ENCODE results near the gene LAIR1. TPM values are rescaled to one million over a fixed set of nuclear protein-coding genes. Genes with fewer than 3 reads are reported as not detected.
"Not testable (repeated sequence)": the region's sequence is repeated elsewhere in the genome, so short reads cannot be mapped to it uniquely, and the experiment has no call there.

LAIR1 gene
- total RNA-seq, 4 donors from 2014 or later = 7.6 to 23.4 (median 13.0) TPM

DNA sequence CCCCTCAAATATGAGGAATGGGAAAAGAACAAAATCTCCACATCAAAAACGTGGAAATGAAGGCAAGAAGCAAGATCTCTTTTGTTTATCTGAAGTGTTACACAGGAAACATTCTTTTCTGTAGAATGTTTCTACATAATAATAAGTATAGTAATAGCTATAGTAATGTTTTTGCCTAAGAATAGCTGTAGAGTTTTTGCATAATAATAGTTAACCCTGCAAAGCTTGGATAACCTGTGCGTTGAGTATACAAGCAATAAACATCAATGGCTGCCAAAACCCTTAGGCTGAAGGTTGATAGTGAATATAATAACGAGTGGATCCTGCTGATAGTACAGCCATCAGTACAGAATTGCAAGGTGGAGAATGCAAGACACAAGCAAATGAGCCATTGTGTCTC lies 40.7 kb downstream of the LAIR1 start:
- WGBS = 19% methylated on average over 3 of the region's 3 CpGs
- Histone ChIP-seq H3K27ac (replicated peaks in 1 of 4) (no peak overlapping the region), H3K27me3 (peaks cover 0 to 33% (median 0%) of the 10 kb centered on the region in 4 donors), H3K9me3 (no peaks in the 10 kb centered on the region), H3K36me3 (no peaks in the 10 kb centered on the region), H3K4me1 (no peaks in the 10 kb centered on the region), H3K4me3 (no peak overlapping the region)
- no peak for DNase-seq (ENCODE audit: extremely low spot score)
- TF ChIP-seq EP300 (IDR thresholded peaks at IDR 0.05) = no peak
- intact Hi-C loops (cut with DNase I) = no loop called here

DNA sequence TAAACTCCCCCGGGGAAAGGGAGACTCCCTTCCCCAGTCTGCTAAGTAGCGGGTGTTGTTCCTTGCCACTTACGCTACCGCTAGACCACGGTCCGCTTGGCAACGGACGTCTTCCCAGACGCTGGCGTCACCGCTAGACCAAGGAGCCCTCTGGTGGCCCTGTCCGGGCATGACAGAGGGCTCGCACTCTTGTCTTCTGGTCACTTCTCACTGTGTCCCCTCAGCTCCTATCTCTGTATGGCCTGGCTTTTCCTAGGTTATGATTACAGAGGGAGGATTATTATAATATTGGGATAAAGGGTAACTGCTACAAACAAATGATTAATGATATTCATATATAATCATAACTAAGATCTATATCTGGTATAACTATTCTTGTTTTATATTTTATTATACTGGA lies 41.8 kb downstream of the LAIR1 start:
- H3K4me1 ChIP-seq; DNase-seq (ENCODE audit: extremely low spot score); H3K4me3 ChIP-seq; H3K27ac ChIP-seq (replicated peaks in 1 of 4); H3K36me3 ChIP-seq; H3K9me3 ChIP-seq; intact Hi-C loops (cut with DNase I): not testable (repeated sequence)
- TF ChIP-seq, protein P1, sequence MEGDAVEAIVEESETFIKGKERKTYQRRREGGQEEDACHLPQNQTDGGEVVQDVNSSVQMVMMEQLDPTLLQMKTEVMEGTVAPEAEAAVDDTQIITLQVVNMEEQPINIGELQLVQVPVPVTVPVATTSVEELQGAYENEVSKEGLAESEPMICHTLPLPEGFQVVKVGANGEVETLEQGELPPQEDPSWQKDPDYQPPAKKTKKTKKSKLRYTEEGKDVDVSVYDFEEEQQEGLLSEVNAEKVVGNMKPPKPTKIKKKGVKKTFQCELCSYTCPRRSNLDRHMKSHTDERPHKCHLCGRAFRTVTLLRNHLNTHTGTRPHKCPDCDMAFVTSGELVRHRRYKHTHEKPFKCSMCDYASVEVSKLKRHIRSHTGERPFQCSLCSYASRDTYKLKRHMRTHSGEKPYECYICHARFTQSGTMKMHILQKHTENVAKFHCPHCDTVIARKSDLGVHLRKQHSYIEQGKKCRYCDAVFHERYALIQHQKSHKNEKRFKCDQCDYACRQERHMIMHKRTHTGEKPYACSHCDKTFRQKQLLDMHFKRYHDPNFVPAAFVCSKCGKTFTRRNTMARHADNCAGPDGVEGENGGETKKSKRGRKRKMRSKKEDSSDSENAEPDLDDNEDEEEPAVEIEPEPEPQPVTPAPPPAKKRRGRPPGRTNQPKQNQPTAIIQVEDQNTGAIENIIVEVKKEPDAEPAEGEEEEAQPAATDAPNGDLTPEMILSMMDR (IDR thresholded peaks at IDR 0.05) = peak in 1 of 3 experiments; percentile 17
- WGBS = no CpG with 5 or more reads among the region's 13 CpGs
- H3K27me3 ChIP-seq = peaks cover 0 to 34% (median 0%) of the 10 kb centered on the region in 4 donors

DNA sequence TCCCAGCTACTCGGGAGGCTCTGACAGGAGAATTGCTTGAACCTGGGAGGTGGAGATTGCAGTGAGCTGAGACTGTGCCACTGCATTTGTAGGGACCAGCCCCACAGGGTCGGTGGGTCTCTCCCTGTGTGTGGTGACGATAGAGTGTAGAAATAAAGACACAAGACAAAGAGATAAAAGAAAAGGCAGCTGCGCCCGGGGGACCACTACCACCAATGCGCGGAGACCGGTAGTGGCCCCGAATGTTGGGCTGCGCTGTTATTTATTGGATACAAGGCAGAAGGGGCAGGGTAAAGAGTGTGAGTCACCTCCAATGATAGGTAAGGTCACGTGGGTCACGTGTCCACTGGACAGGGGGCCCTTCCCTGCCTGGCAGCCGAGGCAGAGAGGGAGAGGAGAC lies 42.4 kb downstream of the LAIR1 start:
- H3K27me3 ChIP-seq = peaks cover 0 to 40% (median 2%) of the 10 kb centered on the region in 4 donors
- 85% methylated on average over 12 of the region's 13 CpGs for WGBS
- DNase-seq (ENCODE audit: extremely low spot score); H3K4me1 ChIP-seq; H3K4me3 ChIP-seq; H3K27ac ChIP-seq (replicated peaks in 1 of 4); H3K9me3 ChIP-seq; intact Hi-C loops (cut with DNase I); H3K36me3 ChIP-seq: not testable (repeated sequence)

DNA sequence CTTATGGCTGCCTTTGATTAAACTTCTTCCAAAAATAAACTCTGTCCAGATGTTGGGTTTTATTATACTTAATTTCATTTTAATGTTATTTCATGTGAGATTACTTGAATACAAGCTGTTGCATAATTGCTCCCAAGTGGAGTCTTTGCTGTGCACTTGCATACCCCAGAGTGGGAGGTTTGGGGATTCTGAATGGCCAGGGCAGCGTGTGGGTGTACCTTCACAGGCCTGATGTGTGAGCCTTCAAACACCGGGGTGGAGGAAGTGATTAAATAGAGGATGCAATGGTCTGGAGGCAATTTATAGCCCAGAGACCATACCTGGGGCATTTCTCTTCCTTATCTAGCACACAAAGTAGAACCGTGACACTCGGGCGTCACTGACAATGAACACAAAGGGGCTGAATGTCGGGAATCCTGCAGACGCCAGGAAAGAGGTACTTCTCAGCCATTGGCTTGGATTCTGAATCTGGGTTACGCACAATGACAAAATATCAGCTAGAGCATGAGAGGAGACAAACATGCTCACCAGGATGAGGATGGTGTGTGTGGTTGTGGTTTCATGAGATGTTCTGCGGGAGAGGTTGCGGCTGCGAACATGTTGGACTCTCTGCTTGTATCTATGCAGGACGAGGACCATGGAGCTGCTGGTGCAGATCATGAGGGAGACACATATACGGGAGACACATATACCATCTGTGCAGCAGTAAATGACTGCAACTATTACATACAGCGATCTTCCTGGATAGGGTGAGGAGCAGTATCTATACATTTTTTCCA lies 44.6 kb downstream of the LAIR1 start:
- WGBS = 79% methylated on average over 14 of the region's 14 CpGs
- Histone ChIP-seq H3K4me1 (no peaks in the 10 kb centered on the region), H3K36me3 (no peaks in the 10 kb centered on the region), H3K27me3 (peaks cover 0 to 59% (median 5%) of the 10 kb centered on the region in 4 donors), H3K9me3 (no peaks in the 10 kb centered on the region), H3K27ac (replicated peaks in 1 of 4) (no peak overlapping the region), H3K4me3 (no peak overlapping the region)
- no peak for TF ChIP-seq EP300 (IDR thresholded peaks at IDR 0.05)
- TF ChIP-seq POLR2AphosphoS5 (IDR thresholded peaks at IDR 0.05) = no peak
- TF ChIP-seq, protein P1 (IDR thresholded peaks at IDR 0.05) = no peak
- no peak for TF ChIP-seq POLR2A (IDR thresholded peaks at IDR 0.05; ENCODE audit: low read depth)
- DNase-seq (ENCODE audit: extremely low spot score) = no peak
- intact Hi-C loops (cut with DNase I) = no loop called here

DNA sequence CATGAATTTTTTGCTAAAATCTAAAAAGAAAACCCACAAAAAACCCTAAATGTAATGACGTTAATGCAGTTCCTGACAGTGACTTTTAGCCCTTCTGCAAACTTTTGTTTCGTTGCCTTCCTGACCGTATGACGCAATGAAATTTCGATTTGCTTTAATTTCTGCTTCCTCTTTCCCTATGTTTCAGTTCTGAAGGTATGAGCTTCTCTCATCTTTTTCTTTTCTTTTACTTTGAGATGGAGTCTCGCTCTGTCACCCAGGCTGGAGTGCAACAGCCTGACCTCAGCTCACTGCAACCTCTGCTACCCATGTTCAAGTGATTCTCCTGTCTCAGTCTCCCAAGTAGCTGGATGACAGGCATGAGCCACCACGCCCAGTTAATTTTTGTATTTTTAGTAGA lies 45.7 kb downstream of the LAIR1 start:
- WGBS = 62% methylated on average over 7 of the region's 7 CpGs
- DNase-seq (ENCODE audit: extremely low spot score) = no peak
- Histone ChIP-seq H3K27ac (replicated peaks in 1 of 4) (no peak overlapping the region), H3K9me3 (no peaks in the 10 kb centered on the region), H3K27me3 (peaks cover 0 to 58% (median 5%) of the 10 kb centered on the region in 4 donors), H3K36me3 (no peaks in the 10 kb centered on the region), H3K4me1 (no peaks in the 10 kb centered on the region), H3K4me3 (no peak overlapping the region)
- TF ChIP-seq POLR2AphosphoS5 (IDR thresholded peaks at IDR 0.05) (no peak), EP300 (IDR thresholded peaks at IDR 0.05) (no peak), POLR2A (IDR thresholded peaks at IDR 0.05; ENCODE audit: low read depth) (no peak)
- TF ChIP-seq, protein P1 (IDR thresholded peaks at IDR 0.05) = no peak
- intact Hi-C loops (cut with DNase I) = no loop called here

DNA sequence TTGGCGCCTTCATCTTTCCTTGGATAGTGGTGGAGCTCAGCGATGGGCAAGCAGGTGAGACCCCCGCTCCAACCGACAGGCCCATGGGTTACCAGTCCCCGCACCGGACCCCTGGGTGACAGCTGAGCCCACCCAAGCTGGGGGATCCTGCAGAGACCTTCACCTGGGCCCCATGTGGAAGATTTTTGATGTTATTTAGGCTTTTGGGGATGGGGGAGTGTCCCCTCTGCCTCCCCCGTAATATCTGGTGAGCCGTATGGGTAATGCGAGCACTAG lies 46.8 kb downstream of the LAIR1 start:
- H3K9me3 ChIP-seq = no peaks in the 10 kb centered on the region
- TF ChIP-seq EP300 (IDR thresholded peaks at IDR 0.05) (no peak), POLR2A (IDR thresholded peaks at IDR 0.05; ENCODE audit: low read depth) (no peak)
- no peak overlapping the region for H3K27ac ChIP-seq (replicated peaks in 1 of 4)
- 92% methylated on average over 9 of the region's 9 CpGs for WGBS
- intact Hi-C loops (cut with DNase I) = no loop called here
- H3K4me1 ChIP-seq = no peaks in the 10 kb centered on the region
- no peaks in the 10 kb centered on the region for H3K36me3 ChIP-seq
- no peak overlapping the region for H3K4me3 ChIP-seq
- DNase-seq (ENCODE audit: extremely low spot score) = no peak
- H3K27me3 ChIP-seq = peaks cover 0 to 67% (median 5%) of the 10 kb centered on the region in 4 donors
